Myometrial cell (primary cell): ENCODE results near the gene TOM1. TPM values are rescaled to one million over a fixed set of nuclear protein-coding genes. Genes with fewer than 3 reads are reported as not detected.

ENCODE experiments used
- total RNA-seq: library from RNA; depleted of rRNA; stranded (reverse); fragments of >200 nt; gene quantifications from 2 replicates; pipeline ENCODE4 v1.2.3, GENCODE V29; 2015

Gene TOM1
- total RNA-seq: 27.1 and 28.0 TPM in 2 replicates

GRCh38 chr22:35299673-35300499, at the start of gene TOM1:
Gene TOM1 (plus strand): TSS chr22:35299894. CDS start chr22:35299929, 35 bp downstream.

GRCh38 chr22:35257321-35258190, 42.1 kb upstream of the TOM1 start, which contains the start of gene HMGXB4:
Gene HMGXB4 (plus strand): TSS chr22:35257493. CDS start chr22:35262391, 4,898 bp downstream.

GRCh38 chr22:35380537-35381423, 81.1 kb downstream of the TOM1 start, which contains the start of gene HMOX1:
Gene HMOX1 (plus strand): TSS chr22:35381096. CDS start chr22:35381174, 78 bp downstream.

Other genes with a start within 250 kb of the TOM1 start
- gene ISX, start 233.7 kb upstream of the TOM1 start, total RNA-seq: not detected in 2 replicates
- gene HMGXB4, start 42.4 kb upstream of the TOM1 start, total RNA-seq: 7.5 and 15.2 TPM in 2 replicates
- 5.8 and 9.8 TPM in 2 replicates for gene HMOX1, start 81.2 kb downstream of the TOM1 start, total RNA-seq
- 87.1 and 87.7 TPM in 2 replicates for gene MCM5, start 100.2 kb downstream of the TOM1 start, total RNA-seq
- gene RASD2, start 240.9 kb downstream of the TOM1 start, total RNA-seq: under 0.01 TPM in 1 of 2 replicates, not detected in the other